Measurements from ENCODE around the gene PNMA6E. TPM values are rescaled to one million over a fixed set of nuclear protein-coding genes. Genes with fewer than 3 reads are reported as not detected.

The PNMA6E gene
- total and polyA plus RNA-seq, 11 donors, result not detected

DNA sequence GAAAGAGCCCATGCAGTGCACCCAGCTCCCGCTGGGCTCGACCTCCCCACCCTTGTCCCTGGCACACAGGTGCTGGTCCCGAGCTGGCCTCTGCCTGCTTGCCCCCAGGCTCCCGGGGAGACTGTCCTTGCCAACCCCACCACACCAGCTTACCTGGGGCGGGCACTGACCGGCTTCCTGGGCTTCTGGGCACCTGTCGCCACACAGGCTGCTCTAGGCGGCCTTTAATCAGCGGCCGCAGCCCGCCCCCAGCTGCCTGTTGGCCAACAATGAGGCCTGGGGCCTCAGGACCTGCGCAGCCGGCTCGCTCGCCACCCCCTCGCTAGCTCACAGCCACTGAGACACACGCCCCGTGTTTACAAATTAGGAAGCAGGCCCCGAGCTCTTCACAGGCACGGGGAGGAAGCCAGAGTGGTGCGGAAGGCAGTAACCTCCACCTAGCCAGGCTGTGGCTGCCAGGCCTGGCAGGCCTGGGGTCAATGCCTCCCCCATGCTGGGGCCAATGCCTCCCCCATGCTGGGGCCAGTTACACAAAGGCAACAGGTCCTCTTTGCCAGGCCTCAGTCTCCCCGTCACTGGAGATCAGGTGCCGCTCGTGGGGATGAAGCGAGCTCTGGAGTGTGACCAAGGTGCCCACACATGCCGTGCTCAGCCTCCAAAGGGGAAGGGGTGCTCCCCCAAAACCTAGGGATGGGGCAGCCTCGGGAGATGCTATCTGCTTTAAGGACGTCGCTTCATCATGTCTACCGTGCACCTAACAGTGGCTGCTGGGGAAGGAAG, 44.9 kb upstream of the PNMA6E start, which contains the start of gene TREX2:
TSS of gene TREX2 (minus strand) at position 201 of the 780 bp plus-strand sequence. CDS start 626 bp downstream, outside the sequence.
- no peaks in the 10 kb centered on the region for H3K9me3 ChIP-seq
- WGBS, 4 donors, result 85 to 92% (median 86%) methylated on average over 25 to 30 of the region's 30 CpGs
- TF ChIP-seq POLR2A (IDR thresholded peaks at IDR 0.05) (no peak), CTCF (IDR thresholded peaks at IDR 0.05) (no peak)
- DNase-seq (no peak), ATAC-seq (no peak)
- H3K27me3 ChIP-seq, result peaks cover 0 to 4% (median 0%) of the 10 kb centered on the region in 9 donors
- H3K27ac ChIP-seq, result no peak within 1 kb of the TSS
- intact Hi-C loops (cut with DNase I), result loop anchor here in 1 of 10 donors (10.0 kb wide), 1 partner anchor 411 kb away; no protein-coding TSS in a partner anchor
- peaks cover 0 to 7% (median 0%) of the 10 kb centered on the region in 9 donors for H3K36me3 ChIP-seq
- H3K4me1 ChIP-seq, result no peaks in the 10 kb centered on the region
- no peak within 1 kb of the TSS for H3K4me3 ChIP-seq

DNA sequence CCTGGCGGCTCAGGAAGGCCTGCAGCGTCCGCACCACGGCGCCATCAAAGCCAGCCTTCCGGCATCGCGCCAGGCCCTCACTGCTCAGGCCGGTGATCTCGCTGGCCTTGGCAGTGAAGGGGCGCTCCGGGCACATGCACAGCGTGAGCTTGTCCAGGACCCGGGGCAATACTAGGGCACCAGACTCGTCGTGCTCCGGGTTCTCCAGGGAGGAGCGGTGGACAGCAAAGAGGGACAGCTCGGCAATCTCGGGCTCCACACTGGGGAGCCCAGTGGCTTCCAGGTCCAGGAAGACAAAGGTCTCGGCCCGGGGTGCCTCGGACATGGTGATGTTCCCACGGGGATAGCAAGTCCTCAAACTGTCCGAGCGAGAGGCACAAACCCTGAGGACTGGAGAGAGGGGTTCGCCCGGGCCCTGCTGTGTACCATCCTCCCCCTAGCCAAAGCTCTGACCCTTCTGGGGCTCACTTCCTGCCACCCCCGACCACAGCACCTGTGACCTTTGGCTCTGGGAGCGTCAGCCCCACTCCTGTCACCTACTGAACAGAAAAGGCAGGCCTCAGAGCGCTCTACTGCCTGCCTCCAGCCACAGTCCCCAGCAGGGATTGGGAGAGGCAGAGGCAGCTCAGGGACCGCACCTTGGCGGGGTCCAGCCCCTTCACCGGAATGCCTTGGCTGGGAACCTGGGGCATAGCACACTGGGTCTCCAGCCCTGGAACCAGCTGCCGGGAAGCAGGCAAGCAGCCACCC, 44.1 kb upstream of the PNMA6E start:
- 90 to 97% (median 94%) methylated on average over 15 to 35 of the region's 35 CpGs for WGBS, 4 donors
- no peak for DNase-seq
- intact Hi-C loops (cut with DNase I), result loop anchor here in 1 of 10 donors (10.0 kb wide), 1 partner anchor 410 kb away; no protein-coding TSS in a partner anchor
- Histone ChIP-seq H3K4me3 (no peak overlapping the region), H3K27me3 (peaks cover 0 to 4% (median 0%) of the 10 kb centered on the region in 9 donors), H3K4me1 (no peaks in the 10 kb centered on the region), H3K27ac (no peak overlapping the region), H3K9me3 (no peaks in the 10 kb centered on the region), H3K36me3 (peaks cover 0 to 4% (median 0%) of the 10 kb centered on the region in 9 donors)
- TF ChIP-seq CTCF (IDR thresholded peaks at IDR 0.05) (no peak), POLR2A (IDR thresholded peaks at IDR 0.05) (no peak)
- no peak for ATAC-seq

GRCh38 chrX:153444333-153445011, 43.3 kb upstream of the PNMA6E start:
- Histone ChIP-seq H3K27me3 (peaks cover 0 to 4% (median 0%) of the 10 kb centered on the region in 9 donors), H3K9me3 (no peaks in the 10 kb centered on the region), H3K36me3 (peaks cover 0 to 3% (median 0%) of the 10 kb centered on the region in 9 donors), H3K4me3 (no peak overlapping the region), H3K4me1 (no peaks in the 10 kb centered on the region), H3K27ac (no peak overlapping the region)
- no peak for TF ChIP-seq CTCF (IDR thresholded peaks at IDR 0.05)
- TF ChIP-seq POLR2A (IDR thresholded peaks at IDR 0.05), result no peak
- ATAC-seq (no peak), DNase-seq (no peak)
- intact Hi-C loops (cut with DNase I), result loop anchor here in 1 of 10 donors (10.0 kb wide), 1 partner anchor 410 kb away; no protein-coding TSS in a partner anchor
- 91 to 92% (median 91%) methylated on average over 30 to 37 of the region's 37 CpGs for WGBS, 4 donors
